Activated B cell treated with CpG ODN at 0.5 μM for 24 hours (primary cell): Measurements from ENCODE around the gene EIPR1. TPM values are rescaled to one million over a fixed set of nuclear protein-coding genes. Genes with fewer than 3 reads are reported as not detected.

Experiments
- ATAC-seq: fragments of 200-7000 bp; cut with Tn5 transposase; one replicate; pipeline ENCODE4 v1.10.0; 2021; ENCODE audit warnings: low read depth, mild to moderate bottlenecking, moderate library complexity
- CTCF ChIA-PET: fragments of 350-600 bp; sonication (Branson Sonifier 250); formaldehyde crosslinking; loops from one replicate; lab custom pipeline; 2021; ENCODE audit warnings: antibody characterized with exemption; lab: Charles Lee
- POLR2A ChIA-PET: fragments of 350-600 bp; sonication (Branson Sonifier 250); formaldehyde crosslinking; loops from one replicate; lab custom pipeline; 2021; ENCODE audit warnings: antibody characterized with exemption; lab: Charles Lee
- DNase-seq: peaks from one replicate; pipeline ENCODE4 v3.0.0; 2022
- H3K27ac Mint-ChIP-seq: one replicate; pipeline ENCODE4 v1.8.0; 2020; ENCODE audit warnings: mixed read lengths
- H3K27me3 Mint-ChIP-seq: one replicate; pipeline ENCODE4 v1.8.0; 2021; ENCODE audit warnings: mixed read lengths
- H3K36me3 Mint-ChIP-seq: one replicate; pipeline ENCODE4 v1.8.0; 2021; ENCODE audit warnings: low read depth, mixed read lengths
- H3K4me1 Mint-ChIP-seq: one replicate; pipeline ENCODE4 v1.8.0; 2021; ENCODE audit warnings: mixed read lengths
- H3K4me3 Mint-ChIP-seq: one replicate; pipeline ENCODE4 v1.8.0; 2020; ENCODE audit warnings: mild to moderate bottlenecking, mixed read lengths
- H3K9me3 Mint-ChIP-seq: one replicate; pipeline ENCODE4 v1.8.0; 2020; ENCODE audit warnings: mixed read lengths
- CTCF ChIP-seq: fragments of 200-600 bp; IDR thresholded peaks from one replicate; pipeline ENCODE4 v1.8.0; 2022; ENCODE audit warnings: antibody characterized with exemption, mild to moderate bottlenecking
- intact Hi-C: fragments of 100-400 bp; cut with micrococcal nuclease; formaldehyde crosslinking; loops from one replicate; pipeline ENCODE4 v1.15.1; 2024
- total RNA-seq: library from RNA; stranded (reverse); gene quantifications from 2 replicates; pipeline ENCODE4 v1.2.3, GENCODE V29; 2022

EIPR1 gene
- total RNA-seq, 1 donor from 2014 or later = 36.3 TPM

- intact Hi-C loops = no loop called here
- Mint-ChIP-seq H3K9me3 (peaks cover 6% of the 10 kb centered on the region), H3K4me1 (no peaks in the 10 kb centered on the region), H3K4me3 (no peak overlapping the region), H3K27ac (no peak overlapping the region), H3K36me3 (peaks cover 10% of the 10 kb centered on the region), H3K27me3 (no peaks in the 10 kb centered on the region)
- ATAC-seq (no peak), DNase-seq (no peak)
- ChIA-PET POLR2A (no interaction called here), CTCF (no interaction called here)
- no peak for TF ChIP-seq CTCF
Observed at GRCh38 chr2:3291750-3292149, 85.9 kb downstream of the EIPR1 start.

GRCh38 chr2:3291113-3291512, 86.5 kb downstream of the EIPR1 start:
- H3K27me3 Mint-ChIP-seq = no peaks in the 10 kb centered on the region
- no peaks in the 10 kb centered on the region for H3K4me1 Mint-ChIP-seq
- H3K4me3 Mint-ChIP-seq = no peak overlapping the region
- no peak for DNase-seq
- no peak for ATAC-seq
- H3K27ac Mint-ChIP-seq = no peak overlapping the region
- ChIA-PET CTCF (no interaction called here), POLR2A (no interaction called here)
- H3K36me3 Mint-ChIP-seq = peaks cover 10% of the 10 kb centered on the region
- no peak for TF ChIP-seq CTCF
- intact Hi-C loops = no loop called here
- peaks cover 6% of the 10 kb centered on the region for H3K9me3 Mint-ChIP-seq

- intact Hi-C loops = no loop called here
- Mint-ChIP-seq H3K9me3 (peaks cover 6% of the 10 kb centered on the region), H3K4me1 (no peaks in the 10 kb centered on the region), H3K36me3 (peaks cover 12% of the 10 kb centered on the region), H3K27ac (no peak overlapping the region), H3K27me3 (no peaks in the 10 kb centered on the region), H3K4me3 (no peak overlapping the region)
- CTCF ChIA-PET = no interaction called here
- POLR2A ChIA-PET = no interaction called here
- TF ChIP-seq CTCF = no peak
- DNase-seq (no peak), ATAC-seq (no peak)
Observed at GRCh38 chr2:3290655-3291054, 87.0 kb downstream of the EIPR1 start.

DNA sequence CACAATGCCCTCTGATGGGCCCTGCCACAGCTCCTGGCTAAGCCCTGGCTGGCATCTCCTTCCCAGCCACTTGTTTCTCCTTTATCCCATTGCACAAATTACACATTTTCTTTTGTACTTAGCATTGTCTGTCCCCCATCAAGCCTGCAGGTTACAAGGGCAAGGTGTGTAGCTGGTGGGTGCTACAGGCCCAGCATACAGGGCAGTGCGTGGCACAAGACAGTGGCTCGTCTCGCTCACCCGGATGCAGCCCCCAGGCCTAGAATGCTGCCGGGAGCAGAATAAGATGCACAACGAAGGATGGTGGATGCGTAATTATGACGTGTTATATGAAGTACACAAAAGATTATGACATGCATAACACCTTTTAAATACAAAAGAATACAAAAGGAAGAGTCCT, 87.6 kb downstream of the EIPR1 start:
- DNase-seq (no peak), ATAC-seq (no peak)
- Mint-ChIP-seq H3K27ac (no peak overlapping the region), H3K27me3 (no peaks in the 10 kb centered on the region), H3K36me3 (peaks cover 12% of the 10 kb centered on the region), H3K4me1 (no peaks in the 10 kb centered on the region), H3K9me3 (peaks cover 6% of the 10 kb centered on the region), H3K4me3 (no peak overlapping the region)
- intact Hi-C loops = no loop called here
- ChIA-PET POLR2A (no interaction called here), CTCF (no interaction called here)
- TF ChIP-seq CTCF = no peak

DNA sequence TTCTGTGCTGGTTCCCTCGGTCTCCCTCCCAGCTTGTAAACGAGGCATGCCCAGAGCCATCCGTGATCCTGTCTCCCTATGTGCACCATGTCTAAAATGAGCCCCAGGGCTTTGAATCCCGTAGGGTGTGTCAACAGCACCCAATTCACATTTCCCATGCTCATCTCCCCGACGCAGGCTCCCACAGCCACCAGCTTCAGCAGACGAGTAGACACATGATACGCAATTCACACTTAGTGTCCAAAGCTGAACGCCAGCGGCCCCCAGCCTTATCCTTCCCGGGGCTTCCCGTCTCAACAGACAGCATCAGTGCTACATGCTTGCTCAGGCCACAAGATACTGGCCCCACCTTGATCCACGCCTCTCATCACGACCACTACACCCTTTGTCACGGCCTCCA, 88.1 kb downstream of the EIPR1 start:
- H3K27ac Mint-ChIP-seq = no peak overlapping the region

More for the DNA sequence above, 88.1 kb downstream of the EIPR1 start:
- Mint-ChIP-seq H3K27me3 (no peaks in the 10 kb centered on the region), H3K36me3 (peaks cover 16% of the 10 kb centered on the region), H3K4me3 (no peak overlapping the region), H3K4me1 (no peaks in the 10 kb centered on the region), H3K9me3 (peaks cover 6% of the 10 kb centered on the region)
- CTCF ChIA-PET = no interaction called here
- no peak for DNase-seq
- intact Hi-C loops = no loop called here
- no peak for TF ChIP-seq CTCF
- POLR2A ChIA-PET = no interaction called here
- ATAC-seq = no peak
